Hepatocyte (in vitro differentiated cells): ENCODE results near the gene SLC4A8.

Source experiments
- EZH2 ChIP-seq: fragments of 200-600 bp; sonication (generic); IDR thresholded peaks from 2 replicates; pipeline ENCODE4 v1.6.1; 2016; ENCODE audit warnings: antibody characterized with exemption, mild to moderate bottlenecking, borderline replicate concordance
- TF ChIP-seq, protein P1 (sequence below): fragments of 200-600 bp; sonication (generic); IDR thresholded peaks from 2 replicates; pipeline ENCODE4 v1.5.1; 2016; ENCODE audit warnings: antibody characterized with exemption, mild to moderate bottlenecking; ENCODE audit not compliant: poor library complexity

- TF ChIP-seq, protein P1, sequence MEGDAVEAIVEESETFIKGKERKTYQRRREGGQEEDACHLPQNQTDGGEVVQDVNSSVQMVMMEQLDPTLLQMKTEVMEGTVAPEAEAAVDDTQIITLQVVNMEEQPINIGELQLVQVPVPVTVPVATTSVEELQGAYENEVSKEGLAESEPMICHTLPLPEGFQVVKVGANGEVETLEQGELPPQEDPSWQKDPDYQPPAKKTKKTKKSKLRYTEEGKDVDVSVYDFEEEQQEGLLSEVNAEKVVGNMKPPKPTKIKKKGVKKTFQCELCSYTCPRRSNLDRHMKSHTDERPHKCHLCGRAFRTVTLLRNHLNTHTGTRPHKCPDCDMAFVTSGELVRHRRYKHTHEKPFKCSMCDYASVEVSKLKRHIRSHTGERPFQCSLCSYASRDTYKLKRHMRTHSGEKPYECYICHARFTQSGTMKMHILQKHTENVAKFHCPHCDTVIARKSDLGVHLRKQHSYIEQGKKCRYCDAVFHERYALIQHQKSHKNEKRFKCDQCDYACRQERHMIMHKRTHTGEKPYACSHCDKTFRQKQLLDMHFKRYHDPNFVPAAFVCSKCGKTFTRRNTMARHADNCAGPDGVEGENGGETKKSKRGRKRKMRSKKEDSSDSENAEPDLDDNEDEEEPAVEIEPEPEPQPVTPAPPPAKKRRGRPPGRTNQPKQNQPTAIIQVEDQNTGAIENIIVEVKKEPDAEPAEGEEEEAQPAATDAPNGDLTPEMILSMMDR: no peak
- TF ChIP-seq EZH2: no peak
These were observed 24.7 kb upstream of the SLC4A8 start for GRCh38 chr12:51399891-51400290.
